Measurements from ENCODE around the gene DONSON.
A peak's percentile ranks its signal among the peaks of the same experiment; 100 is the strongest.

DONSON gene

DNA sequence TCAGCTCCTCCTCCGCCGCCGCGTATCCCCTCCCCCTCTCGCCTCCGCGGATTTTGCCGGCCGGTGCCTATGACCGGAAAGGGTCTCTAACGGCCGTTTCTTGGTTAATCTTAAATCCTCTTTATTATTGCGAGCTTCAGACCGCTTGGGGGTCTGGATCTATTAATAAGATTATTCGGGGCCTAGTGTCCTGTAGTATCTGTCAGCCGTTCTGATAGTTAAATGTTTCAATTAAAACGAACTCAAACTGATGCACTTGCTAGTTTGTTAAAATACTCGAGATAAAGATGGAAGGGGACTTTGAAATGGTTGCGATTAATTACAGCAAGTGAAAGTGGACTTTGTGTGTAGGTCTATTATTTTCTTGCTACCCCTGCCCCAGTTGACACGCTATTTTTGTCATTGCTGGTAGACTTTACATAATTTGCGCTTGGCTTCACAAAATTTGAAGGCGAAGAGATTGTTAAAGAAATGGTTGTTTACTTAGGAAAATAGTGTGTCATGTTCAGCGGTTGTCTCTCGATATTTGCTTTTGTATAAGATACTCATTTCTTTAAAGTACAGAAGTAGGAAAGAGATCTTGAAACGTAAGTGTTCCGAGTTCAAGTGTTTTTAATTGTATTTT, 44.9 kb downstream of the DONSON start:
- TF ChIP-seq, protein P1, sequence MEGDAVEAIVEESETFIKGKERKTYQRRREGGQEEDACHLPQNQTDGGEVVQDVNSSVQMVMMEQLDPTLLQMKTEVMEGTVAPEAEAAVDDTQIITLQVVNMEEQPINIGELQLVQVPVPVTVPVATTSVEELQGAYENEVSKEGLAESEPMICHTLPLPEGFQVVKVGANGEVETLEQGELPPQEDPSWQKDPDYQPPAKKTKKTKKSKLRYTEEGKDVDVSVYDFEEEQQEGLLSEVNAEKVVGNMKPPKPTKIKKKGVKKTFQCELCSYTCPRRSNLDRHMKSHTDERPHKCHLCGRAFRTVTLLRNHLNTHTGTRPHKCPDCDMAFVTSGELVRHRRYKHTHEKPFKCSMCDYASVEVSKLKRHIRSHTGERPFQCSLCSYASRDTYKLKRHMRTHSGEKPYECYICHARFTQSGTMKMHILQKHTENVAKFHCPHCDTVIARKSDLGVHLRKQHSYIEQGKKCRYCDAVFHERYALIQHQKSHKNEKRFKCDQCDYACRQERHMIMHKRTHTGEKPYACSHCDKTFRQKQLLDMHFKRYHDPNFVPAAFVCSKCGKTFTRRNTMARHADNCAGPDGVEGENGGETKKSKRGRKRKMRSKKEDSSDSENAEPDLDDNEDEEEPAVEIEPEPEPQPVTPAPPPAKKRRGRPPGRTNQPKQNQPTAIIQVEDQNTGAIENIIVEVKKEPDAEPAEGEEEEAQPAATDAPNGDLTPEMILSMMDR (IDR thresholded peaks at IDR 0.05; ENCODE audit: low read depth, low read length) = no peak
- H3K4me3 ChIP-seq (ENCODE audit: low read depth, low read length) = peak overlapping the region; percentile 92

DNA sequence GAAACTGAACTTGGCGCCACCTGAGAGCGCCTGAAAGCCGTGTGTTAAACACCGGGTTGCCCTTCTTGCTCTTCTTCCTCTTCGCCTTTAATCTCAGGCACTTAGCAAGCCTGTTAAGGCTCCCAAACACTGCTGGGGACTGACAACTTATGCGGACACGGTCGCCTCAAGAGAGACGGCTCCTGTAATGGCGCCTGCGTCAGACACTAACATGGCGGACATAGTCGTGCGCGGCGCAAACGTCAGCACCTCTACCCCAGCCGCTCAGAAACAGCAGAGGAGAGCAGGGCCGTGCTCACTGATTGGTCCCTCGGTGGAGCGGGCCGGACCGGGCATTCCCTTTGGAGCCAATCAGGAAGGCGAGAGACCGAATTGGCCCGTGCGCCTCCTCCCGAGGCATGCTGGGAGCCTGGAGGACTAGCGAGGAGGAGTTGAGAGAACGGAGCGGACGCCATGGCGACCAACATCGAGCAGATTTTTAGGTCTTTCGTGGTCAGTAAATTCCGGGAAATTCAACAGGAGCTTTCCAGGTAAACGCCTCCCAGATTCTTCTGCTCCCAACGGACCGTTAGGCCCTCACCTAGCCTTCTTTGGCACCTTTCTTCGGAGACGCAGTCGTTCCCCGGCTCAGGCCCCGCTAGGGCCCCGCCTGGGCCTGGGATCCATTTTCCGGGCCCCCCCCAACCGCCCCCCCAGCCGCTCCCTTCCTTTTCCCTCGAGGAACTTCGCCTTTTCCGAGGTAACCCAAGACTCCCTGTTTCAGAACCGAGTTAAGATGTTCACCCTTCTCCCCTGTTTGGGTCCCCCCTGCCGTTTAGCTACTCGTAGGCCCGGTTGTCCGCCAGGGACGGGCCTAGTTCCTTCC, 45.6 kb downstream of the DONSON start, which contains the start of gene SON:
Gene SON, plus strand, starts transcription at position 399 of the 865 bp plus-strand sequence. Its CDS starts 55 bp downstream, at position 454.
- H3K4me3 ChIP-seq (ENCODE audit: low read depth, low read length) = peak within 1 kb of the TSS; percentile 92
- TF ChIP-seq, protein P1 (IDR thresholded peaks at IDR 0.05; ENCODE audit: low read depth, low read length) = no peak

DNA sequence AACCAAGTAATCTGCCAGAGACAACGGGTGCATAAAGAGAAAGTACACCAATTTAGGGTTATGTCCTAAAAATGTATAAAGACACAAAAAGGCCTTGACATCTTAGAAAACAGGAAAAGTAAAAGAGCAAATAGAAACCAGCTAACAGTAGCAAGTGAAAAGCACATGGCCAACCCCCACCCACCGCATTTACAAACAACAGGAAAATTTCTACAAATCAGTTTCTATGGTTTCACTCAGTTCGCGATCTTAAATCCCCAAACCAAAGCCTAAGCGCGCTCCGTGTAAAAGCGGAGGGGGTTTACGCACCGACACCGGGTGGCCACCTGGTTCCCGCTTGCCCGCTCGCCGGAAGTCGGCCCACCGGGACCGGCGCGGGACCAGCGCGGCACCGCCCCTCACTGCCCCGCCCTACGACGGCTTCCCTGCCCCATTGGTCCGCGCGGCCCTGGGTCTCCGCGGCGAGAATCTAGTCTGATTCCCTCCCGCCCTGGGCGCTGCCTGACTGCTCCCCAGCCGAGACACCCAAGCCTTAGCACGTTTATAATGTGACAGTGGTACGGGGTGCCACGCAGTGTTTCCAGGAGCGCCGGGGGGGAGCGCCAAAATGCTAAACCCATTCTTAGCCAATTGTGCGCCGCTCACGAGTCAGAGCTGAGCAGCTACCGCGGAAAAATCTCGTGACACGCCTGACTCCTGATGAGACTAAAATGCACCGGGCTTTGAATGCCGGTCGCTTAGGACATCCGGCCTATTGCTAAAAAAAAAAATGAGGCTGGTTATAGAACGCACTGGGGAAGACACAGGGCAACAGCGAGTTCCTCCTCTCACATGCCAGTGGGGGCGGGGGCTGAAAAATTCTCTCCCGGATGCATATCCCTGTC, 46.5 kb downstream of the DONSON start, which contains the start of gene GART:
Gene GART, minus strand, starts transcription at position 362 of the 884 bp plus-strand sequence. CDS start 2,802 bp downstream, outside the sequence.
- TF ChIP-seq, protein P1 (IDR thresholded peaks at IDR 0.05; ENCODE audit: low read depth, low read length) = no peak
- H3K4me3 ChIP-seq (ENCODE audit: low read depth, low read length) = peak within 1 kb of the TSS; percentile 92

DNA sequence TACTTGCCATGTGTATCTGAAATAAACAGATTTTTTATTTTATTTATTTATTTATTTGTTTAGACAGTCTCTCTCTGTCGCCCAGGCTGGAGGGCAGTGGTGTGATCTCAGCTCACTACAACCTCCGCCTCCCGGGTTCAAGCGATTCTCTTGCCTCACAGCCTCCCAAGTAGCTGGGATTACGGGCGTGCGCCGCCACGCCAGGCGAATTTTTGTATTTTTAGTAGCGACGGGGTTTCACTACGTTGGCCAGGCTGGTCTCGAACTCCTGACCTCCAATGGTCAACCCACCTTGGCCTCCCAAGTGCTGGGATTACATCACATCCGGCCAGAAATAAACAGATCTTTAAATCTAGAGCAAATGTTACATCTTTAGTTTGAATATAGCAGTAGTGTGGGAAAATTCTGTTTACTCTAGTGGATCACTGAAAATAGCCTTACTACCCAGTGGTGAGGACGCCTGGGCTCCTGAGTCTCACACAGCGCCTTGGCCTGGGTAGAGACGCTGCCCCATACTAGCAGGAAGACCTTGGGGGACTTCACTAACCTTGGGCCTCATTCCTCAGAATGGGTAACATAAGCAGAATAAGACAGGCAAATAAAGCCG, 47.3 kb downstream of the DONSON start:
- H3K4me3 ChIP-seq (ENCODE audit: low read depth, low read length) = peak overlapping the region; percentile 92
- TF ChIP-seq, protein P1 (IDR thresholded peaks at IDR 0.05; ENCODE audit: low read depth, low read length) = no peak

DNA sequence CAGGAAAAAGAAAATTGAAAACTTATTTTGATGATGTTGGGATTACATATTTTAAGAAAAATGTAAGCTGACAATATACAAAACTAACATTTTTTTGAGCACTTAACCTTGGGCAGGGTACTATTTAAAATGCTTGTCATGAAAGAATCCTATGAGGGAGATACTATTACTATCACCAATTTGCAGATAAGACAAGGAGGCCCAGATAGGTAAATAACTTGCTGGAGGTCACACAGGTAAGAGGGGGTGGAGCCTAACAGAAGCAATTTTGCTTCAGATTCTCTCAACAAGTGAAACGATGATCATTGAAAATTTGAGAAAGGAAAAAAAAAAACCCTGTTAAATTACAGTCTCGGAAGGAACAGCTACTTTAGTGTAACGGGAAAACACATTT, 47.8 kb downstream of the DONSON start:
- H3K4me3 ChIP-seq (ENCODE audit: low read depth, low read length) = no peak overlapping the region
- TF ChIP-seq, protein P1 (IDR thresholded peaks at IDR 0.05; ENCODE audit: low read depth, low read length) = no peak

DNA sequence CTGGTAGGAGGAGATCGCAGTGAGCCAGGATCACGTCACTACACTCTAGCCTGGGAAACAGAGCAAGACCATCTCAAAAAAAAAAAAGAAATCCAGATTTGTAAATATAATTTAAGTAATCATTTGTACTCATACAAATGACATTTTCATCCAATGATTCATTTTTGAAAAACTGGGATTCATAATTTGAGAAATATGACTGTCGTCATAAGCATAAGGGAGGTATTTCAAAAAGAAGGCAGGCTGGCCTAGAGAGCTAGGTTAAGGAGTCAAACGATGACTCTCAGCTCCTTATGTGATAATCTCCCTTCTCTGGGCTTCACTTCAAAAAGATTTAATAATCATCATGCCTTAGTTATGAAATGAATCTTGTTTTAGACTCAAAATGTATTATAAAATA, 48.9 kb downstream of the DONSON start:
- TF ChIP-seq, protein P1 (IDR thresholded peaks at IDR 0.05; ENCODE audit: low read depth, low read length) = no peak
- H3K4me3 ChIP-seq (ENCODE audit: low read depth, low read length) = no peak overlapping the region

Measured in WI38 (cell line).